ENCODE measurements around the gene PTPN7.

DNA sequence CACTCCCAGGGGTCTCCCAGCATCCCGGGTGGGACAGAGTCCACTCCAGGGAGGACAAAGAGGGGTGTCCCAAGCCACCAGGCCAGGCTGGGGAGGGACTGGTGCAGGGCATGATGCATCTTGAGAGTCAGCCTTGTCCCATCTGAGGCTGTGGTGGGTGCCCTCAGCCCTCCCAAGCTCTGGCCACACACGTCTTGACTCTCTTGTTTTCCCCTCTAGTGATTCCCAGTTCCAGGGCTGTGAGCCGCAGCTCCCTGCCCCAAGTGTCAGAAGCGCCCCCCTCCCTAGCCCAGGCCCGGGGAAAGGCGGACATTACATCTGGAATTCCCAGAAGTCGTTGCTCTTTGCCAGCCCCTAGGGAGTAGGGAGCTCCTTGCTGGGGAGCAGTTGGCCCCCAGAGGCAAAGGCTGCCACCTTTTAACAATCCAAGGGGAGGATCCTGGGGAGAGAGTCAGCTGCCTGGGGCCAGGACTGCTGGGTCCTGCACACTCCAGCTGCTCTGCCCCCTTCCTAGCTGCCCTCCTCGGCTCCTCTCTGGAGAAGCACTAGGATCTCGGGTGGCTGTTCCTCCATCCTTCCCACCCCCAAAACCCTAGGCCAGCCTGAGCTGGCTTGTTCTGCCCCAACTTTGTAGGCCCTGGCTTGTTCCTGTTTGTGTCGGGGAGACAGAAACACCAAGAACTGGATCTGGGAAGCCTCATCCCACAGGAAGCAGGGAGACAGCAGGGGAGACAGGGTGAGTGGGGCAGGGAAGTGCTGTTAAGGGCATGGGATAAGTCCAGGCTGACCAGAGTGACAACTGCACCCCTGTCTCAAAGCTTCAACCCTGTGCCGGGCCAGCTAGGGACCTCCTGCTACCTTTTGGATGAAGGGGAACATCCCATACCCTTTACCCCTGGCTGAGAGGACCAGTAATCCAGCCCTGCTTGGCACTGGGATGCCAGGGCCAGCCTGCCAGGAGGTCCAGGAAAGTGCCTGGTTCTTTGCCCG, 3.2 kb upstream of the PTPN7 start:
- TF ChIP-seq, protein P1, sequence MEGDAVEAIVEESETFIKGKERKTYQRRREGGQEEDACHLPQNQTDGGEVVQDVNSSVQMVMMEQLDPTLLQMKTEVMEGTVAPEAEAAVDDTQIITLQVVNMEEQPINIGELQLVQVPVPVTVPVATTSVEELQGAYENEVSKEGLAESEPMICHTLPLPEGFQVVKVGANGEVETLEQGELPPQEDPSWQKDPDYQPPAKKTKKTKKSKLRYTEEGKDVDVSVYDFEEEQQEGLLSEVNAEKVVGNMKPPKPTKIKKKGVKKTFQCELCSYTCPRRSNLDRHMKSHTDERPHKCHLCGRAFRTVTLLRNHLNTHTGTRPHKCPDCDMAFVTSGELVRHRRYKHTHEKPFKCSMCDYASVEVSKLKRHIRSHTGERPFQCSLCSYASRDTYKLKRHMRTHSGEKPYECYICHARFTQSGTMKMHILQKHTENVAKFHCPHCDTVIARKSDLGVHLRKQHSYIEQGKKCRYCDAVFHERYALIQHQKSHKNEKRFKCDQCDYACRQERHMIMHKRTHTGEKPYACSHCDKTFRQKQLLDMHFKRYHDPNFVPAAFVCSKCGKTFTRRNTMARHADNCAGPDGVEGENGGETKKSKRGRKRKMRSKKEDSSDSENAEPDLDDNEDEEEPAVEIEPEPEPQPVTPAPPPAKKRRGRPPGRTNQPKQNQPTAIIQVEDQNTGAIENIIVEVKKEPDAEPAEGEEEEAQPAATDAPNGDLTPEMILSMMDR (IDR thresholded peaks at IDR 0.05) = no peak
- TF ChIP-seq FOXM1 (IDR thresholded peaks at IDR 0.05; ENCODE audit: low read depth) = no peak
- TF ChIP-seq, protein P2, sequence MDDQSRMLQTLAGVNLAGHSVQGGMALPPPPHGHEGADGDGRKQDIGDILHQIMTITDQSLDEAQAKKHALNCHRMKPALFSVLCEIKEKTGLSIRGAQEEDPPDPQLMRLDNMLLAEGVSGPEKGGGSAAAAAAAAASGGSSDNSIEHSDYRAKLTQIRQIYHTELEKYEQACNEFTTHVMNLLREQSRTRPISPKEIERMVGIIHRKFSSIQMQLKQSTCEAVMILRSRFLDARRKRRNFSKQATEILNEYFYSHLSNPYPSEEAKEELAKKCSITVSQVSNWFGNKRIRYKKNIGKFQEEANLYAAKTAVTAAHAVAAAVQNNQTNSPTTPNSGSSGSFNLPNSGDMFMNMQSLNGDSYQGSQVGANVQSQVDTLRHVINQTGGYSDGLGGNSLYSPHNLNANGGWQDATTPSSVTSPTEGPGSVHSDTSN (IDR thresholded peaks at IDR 0.05) = no peak
- TF ChIP-seq REST (IDR thresholded peaks at IDR 0.05; ENCODE audit: low read depth, low read length) = no peak
- TF ChIP-seq EZH2phosphoT487 (IDR thresholded peaks at IDR 0.05; ENCODE audit: borderline replicate concordance, low read depth) = no peak
- TF ChIP-seq MXI1 (IDR thresholded peaks at IDR 0.05; ENCODE audit: low read depth, low read length) = no peak
- TF ChIP-seq, protein P3, sequence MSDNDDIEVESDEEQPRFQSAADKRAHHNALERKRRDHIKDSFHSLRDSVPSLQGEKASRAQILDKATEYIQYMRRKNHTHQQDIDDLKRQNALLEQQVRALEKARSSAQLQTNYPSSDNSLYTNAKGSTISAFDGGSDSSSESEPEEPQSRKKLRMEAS (IDR thresholded peaks at IDR 0.05; ENCODE audit: low read depth) = no peak
- TF ChIP-seq SIN3A (IDR thresholded peaks at IDR 0.05; ENCODE audit: borderline replicate concordance, low read depth, low read length) = no peak
- no peak for TF ChIP-seq EP300 (IDR thresholded peaks at IDR 0.05; ENCODE audit: borderline replicate concordance in 1 of 2, low read depth in 1 of 2, low read length in 1 of 2)
- TF ChIP-seq SMC3 (IDR thresholded peaks at IDR 0.05; ENCODE audit: low read depth, low read length) = no peak
- TF ChIP-seq TEAD4 (IDR thresholded peaks at IDR 0.05; ENCODE audit: borderline replicate concordance, insufficient read depth) = no peak
- TF ChIP-seq JUND (IDR thresholded peaks at IDR 0.05) = no peak
- TF ChIP-seq RFX5 (IDR thresholded peaks at IDR 0.05; ENCODE audit: low read length) = no peak
- TF ChIP-seq POLR2AphosphoS5 (IDR thresholded peaks at IDR 0.05; ENCODE audit: low read depth, low read length) = no peak
